ENCODE data around the gene RELT. TPM values are rescaled to one million over a fixed set of nuclear protein-coding genes. Genes with fewer than 3 reads are reported as not detected.
A peak's percentile ranks its signal among the peaks of the same experiment; 100 is the strongest.

Gene RELT
- total and polyA plus RNA-seq, 2 experiments from 2014 or later: 2.0 to 6.3 TPM

DNA sequence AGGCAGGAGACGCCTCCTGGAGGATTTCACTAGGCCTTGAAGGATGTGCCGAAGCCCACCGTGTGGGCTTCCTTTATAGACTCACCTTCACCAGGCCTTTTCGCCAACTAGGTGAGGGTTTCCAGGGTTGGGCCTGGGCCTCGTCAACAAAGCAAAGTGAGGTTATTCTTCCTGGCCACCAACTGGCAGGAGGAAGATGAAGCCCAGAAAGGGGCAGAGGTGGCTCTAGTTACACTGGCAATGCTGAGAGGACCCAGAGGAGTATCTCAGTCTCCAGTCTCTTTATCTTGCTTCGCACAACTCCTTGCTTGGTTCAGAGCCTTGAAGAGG lies 404 bp upstream of the RELT start (continued):
- TF ChIP-seq, protein P1, sequence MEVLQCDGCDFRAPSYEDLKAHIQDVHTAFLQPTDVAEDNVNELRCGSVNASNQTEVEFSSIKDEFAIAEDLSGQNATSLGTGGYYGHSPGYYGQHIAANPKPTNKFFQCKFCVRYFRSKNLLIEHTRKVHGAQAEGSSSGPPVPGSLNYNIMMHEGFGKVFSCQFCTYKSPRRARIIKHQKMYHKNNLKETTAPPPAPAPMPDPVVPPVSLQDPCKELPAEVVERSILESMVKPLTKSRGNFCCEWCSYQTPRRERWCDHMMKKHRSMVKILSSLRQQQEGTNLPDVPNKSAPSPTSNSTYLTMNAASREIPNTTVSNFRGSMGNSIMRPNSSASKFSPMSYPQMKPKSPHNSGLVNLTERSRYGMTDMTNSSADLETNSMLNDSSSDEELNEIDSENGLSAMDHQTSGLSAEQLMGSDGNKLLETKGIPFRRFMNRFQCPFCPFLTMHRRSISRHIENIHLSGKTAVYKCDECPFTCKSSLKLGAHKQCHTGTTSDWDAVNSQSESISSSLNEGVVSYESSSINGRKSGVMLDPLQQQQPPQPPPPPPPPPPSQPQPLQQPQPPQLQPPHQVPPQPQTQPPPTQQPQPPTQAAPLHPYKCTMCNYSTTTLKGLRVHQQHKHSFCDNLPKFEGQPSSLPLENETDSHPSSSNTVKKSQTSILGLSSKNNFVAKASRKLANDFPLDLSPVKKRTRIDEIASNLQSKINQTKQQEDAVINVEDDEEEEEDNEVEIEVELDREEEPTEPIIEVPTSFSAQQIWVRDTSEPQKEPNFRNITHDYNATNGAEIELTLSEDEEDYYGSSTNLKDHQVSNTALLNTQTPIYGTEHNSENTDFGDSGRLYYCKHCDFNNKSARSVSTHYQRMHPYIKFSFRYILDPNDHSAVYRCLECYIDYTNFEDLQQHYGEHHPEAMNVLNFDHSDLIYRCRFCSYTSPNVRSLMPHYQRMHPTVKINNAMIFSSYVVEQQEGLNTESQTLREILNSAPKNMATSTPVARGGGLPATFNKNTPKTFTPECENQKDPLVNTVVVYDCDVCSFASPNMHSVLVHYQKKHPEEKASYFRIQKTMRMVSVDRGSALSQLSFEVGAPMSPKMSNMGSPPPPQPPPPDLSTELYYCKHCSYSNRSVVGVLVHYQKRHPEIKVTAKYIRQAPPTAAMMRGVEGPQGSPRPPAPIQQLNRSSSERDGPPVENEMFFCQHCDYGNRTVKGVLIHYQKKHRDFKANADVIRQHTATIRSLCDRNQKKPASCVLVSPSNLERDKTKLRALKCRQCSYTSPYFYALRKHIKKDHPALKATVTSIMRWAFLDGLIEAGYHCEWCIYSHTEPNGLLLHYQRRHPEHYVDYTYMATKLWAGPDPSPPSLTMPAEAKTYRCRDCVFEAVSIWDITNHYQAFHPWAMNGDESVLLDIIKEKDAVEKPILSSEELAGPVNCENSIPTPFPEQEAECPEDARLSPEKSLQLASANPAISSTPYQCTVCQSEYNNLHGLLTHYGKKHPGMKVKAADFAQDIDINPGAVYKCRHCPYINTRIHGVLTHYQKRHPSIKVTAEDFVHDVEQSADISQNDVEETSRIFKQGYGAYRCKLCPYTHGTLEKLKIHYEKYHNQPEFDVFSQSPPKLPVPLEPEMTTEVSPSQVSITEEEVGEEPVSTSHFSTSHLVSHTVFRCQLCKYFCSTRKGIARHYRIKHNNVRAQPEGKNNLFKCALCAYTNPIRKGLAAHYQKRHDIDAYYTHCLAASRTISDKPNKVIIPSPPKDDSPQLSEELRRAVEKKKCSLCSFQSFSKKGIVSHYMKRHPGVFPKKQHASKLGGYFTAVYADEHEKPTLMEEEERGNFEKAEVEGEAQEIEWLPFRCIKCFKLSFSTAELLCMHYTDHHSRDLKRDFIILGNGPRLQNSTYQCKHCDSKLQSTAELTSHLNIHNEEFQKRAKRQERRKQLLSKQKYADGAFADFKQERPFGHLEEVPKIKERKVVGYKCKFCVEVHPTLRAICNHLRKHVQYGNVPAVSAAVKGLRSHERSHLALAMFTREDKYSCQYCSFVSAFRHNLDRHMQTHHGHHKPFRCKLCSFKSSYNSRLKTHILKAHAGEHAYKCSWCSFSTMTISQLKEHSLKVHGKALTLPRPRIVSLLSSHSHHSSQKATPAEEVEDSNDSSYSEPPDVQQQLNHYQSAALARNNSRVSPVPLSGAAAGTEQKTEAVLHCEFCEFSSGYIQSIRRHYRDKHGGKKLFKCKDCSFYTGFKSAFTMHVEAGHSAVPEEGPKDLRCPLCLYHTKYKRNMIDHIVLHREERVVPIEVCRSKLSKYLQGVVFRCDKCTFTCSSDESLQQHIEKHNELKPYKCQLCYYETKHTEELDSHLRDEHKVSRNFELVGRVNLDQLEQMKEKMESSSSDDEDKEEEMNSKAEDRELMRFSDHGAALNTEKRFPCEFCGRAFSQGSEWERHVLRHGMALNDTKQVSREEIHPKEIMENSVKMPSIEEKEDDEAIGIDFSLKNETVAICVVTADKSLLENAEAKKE (CRISPR knock-in tag; IDR thresholded peaks at IDR 0.05): no peak
- no peak for TF ChIP-seq POLR2AphosphoS5 (IDR thresholded peaks at IDR 0.05; ENCODE audit: low read depth)

- Histone ChIP-seq H3K36me3 (ENCODE audit: insufficient read depth) (no peaks in the 10 kb centered on the region), H3K79me2 (replicated peaks; ENCODE audit: insufficient read depth) (no peaks in the 10 kb centered on the region; the same call in 1 of the 2 replicates), H2AFZ (peak overlapping the region; percentile 80; the same call in 1 of the 2 replicates), H3K4me3 (peak overlapping the region; percentile 84), H4K20me1 (replicated peaks; ENCODE audit: insufficient read depth) (peaks cover 2% of the 10 kb centered on the region; the same call in 1 of the 2 replicates), H3K9me2 (ENCODE audit: insufficient read depth) (0 out of 2 replicates have a peak, but pooled peaks cover 2% of the 10 kb centered on the region), H3K4me2 (peak overlapping the region; percentile 90), H3K4me1 (ENCODE audit: insufficient read depth) (peaks cover 7% of the 10 kb centered on the region), H3K27ac (ENCODE audit: low read depth) (no peak overlapping the region), H3K27me3 (ENCODE audit: insufficient read depth) (peaks cover 13% of the 10 kb centered on the region; the same call in 1 of the 2 replicates), H3F3A (replicated peaks; ENCODE audit: low read depth) (no peaks in the 10 kb centered on the region)
- ATAC-seq: peak; percentile 9
- H3K27me3 Mint-ChIP-seq (ENCODE audit: insufficient read depth, low read depth, poor library complexity): peaks cover 28% of the 10 kb centered on the region
- peak overlapping the region; percentile 78 for H3K4me3 Mint-ChIP-seq
- peaks cover 18% of the 10 kb centered on the region for H3K4me1 Mint-ChIP-seq
- DNase-seq (ENCODE audit: low spot score): peak; percentile 64
- no peaks in the 10 kb centered on the region for H3K9me3 Mint-ChIP-seq
- no peaks in the 10 kb centered on the region for H3K36me3 Mint-ChIP-seq (ENCODE audit: low read depth)
- no peak overlapping the region for H3K27ac Mint-ChIP-seq
- TF ChIP-seq, protein P2, sequence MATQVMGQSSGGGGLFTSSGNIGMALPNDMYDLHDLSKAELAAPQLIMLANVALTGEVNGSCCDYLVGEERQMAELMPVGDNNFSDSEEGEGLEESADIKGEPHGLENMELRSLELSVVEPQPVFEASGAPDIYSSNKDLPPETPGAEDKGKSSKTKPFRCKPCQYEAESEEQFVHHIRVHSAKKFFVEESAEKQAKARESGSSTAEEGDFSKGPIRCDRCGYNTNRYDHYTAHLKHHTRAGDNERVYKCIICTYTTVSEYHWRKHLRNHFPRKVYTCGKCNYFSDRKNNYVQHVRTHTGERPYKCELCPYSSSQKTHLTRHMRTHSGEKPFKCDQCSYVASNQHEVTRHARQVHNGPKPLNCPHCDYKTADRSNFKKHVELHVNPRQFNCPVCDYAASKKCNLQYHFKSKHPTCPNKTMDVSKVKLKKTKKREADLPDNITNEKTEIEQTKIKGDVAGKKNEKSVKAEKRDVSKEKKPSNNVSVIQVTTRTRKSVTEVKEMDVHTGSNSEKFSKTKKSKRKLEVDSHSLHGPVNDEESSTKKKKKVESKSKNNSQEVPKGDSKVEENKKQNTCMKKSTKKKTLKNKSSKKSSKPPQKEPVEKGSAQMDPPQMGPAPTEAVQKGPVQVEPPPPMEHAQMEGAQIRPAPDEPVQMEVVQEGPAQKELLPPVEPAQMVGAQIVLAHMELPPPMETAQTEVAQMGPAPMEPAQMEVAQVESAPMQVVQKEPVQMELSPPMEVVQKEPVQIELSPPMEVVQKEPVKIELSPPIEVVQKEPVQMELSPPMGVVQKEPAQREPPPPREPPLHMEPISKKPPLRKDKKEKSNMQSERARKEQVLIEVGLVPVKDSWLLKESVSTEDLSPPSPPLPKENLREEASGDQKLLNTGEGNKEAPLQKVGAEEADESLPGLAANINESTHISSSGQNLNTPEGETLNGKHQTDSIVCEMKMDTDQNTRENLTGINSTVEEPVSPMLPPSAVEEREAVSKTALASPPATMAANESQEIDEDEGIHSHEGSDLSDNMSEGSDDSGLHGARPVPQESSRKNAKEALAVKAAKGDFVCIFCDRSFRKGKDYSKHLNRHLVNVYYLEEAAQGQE (IDR thresholded peaks at IDR 0.05; ENCODE audit: unreplicated experiment): no peak
- TF ChIP-seq ZNF331 (CRISPR knock-in tag; IDR thresholded peaks at IDR 0.05; ENCODE audit: low read depth) (no peak), JUNB (IDR thresholded peaks at IDR 0.05; ENCODE audit: unreplicated experiment) (no peak), ZNF114 (CRISPR knock-in tag; IDR thresholded peaks at IDR 0.05) (no peak), POLR2AphosphoS5 (IDR thresholded peaks at IDR 0.05; ENCODE audit: low read depth) (no peak), EZH2 (IDR thresholded peaks at IDR 0.05; ENCODE audit: low read depth, unreplicated experiment) (no peak), CTCF (conservative IDR thresholded peaks at IDR 0.05; ENCODE audit: low read depth in 2 of 2) (no peak), EZH2phosphoT487 (IDR thresholded peaks at IDR 0.05; ENCODE audit: unreplicated experiment) (no peak)
Observed at GRCh38 chr11:73376803-73377629, 817 bp downstream of the RELT start.

Data from GM23338 (cell line).